Measurements from ENCODE around the gene THEMIS.

DNA sequence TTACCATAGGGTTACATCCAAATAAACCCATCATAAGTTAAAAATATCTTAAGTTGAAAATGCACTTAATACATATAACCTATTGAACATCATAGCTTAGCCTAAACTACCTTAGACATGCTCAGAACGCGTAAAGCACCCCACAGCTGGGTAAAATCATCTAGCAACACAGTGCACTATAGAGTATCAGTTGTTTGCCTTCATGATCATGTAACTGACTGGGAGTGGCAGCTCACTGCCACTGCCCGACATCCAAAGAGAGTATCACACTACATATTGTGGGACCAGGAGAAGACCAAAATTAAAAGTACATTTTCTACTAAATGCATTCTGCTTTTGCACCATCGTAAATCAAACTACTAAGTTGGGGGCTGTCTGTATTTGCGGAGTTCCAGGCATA lies 31.7 kb downstream of the THEMIS start:
- no peak for TF ChIP-seq TCF12 (IDR thresholded peaks at IDR 0.05; ENCODE audit: low read depth)
- TF ChIP-seq, protein P1, sequence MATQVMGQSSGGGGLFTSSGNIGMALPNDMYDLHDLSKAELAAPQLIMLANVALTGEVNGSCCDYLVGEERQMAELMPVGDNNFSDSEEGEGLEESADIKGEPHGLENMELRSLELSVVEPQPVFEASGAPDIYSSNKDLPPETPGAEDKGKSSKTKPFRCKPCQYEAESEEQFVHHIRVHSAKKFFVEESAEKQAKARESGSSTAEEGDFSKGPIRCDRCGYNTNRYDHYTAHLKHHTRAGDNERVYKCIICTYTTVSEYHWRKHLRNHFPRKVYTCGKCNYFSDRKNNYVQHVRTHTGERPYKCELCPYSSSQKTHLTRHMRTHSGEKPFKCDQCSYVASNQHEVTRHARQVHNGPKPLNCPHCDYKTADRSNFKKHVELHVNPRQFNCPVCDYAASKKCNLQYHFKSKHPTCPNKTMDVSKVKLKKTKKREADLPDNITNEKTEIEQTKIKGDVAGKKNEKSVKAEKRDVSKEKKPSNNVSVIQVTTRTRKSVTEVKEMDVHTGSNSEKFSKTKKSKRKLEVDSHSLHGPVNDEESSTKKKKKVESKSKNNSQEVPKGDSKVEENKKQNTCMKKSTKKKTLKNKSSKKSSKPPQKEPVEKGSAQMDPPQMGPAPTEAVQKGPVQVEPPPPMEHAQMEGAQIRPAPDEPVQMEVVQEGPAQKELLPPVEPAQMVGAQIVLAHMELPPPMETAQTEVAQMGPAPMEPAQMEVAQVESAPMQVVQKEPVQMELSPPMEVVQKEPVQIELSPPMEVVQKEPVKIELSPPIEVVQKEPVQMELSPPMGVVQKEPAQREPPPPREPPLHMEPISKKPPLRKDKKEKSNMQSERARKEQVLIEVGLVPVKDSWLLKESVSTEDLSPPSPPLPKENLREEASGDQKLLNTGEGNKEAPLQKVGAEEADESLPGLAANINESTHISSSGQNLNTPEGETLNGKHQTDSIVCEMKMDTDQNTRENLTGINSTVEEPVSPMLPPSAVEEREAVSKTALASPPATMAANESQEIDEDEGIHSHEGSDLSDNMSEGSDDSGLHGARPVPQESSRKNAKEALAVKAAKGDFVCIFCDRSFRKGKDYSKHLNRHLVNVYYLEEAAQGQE (IDR thresholded peaks at IDR 0.05; ENCODE audit: low read depth), result no peak
- no peak for TF ChIP-seq YY1 (IDR thresholded peaks at IDR 0.05; ENCODE audit: low read depth)
- TF ChIP-seq EP300 (IDR thresholded peaks at IDR 0.05; ENCODE audit: borderline replicate concordance), result no peak
- no peak for TF ChIP-seq RAD21 (IDR thresholded peaks at IDR 0.05; ENCODE audit: low read depth)
- TF ChIP-seq CEBPB (IDR thresholded peaks at IDR 0.05), result no peak
- TF ChIP-seq NFIC (IDR thresholded peaks at IDR 0.05), result no peak
